OCI-LY3 (cell line): ENCODE data around the gene UBXN2A.
A peak's percentile ranks its signal among the peaks of the same experiment; 100 is the strongest.

ENCODE experiments used
- H2AFZ ChIP-seq: fragments of 200-600, 300-600 bp; shearing (Covaris generic); 2 replicates; pipeline ENCODE4 v1.6.0; 2014; ENCODE audit warnings: antibody characterized with exemption, low read depth, low read length
- H3K27ac ChIP-seq: fragments of 200-600, 300-600 bp; sonication (generic); 2 replicates; pipeline ENCODE4 v1.5.1; 2014; ENCODE audit warnings: mild to moderate bottlenecking, low read length, moderate library complexity, mixed read lengths
- H3K27me3 ChIP-seq: fragments of 200-600, 300-600 bp; sonication (generic); 2 replicates; pipeline ENCODE4 v1.6.1; 2014; ENCODE audit warnings: low read depth, low read length, mixed read lengths
- H3K36me3 ChIP-seq: fragments of 200-600, 300-600 bp; sonication (generic); replicated peaks from 2 replicates; pipeline ENCODE3; 2014; ENCODE audit warnings: low read depth, low read length, mixed read lengths
- H3K4me1 ChIP-seq: fragments of 300-600, 200-600 bp; sonication (generic); 2 replicates; pipeline ENCODE4 v1.6.1; 2014; ENCODE audit warnings: low read length, mixed read lengths
- H3K4me2 ChIP-seq: fragments of 200-600, 300-600 bp; sonication (generic); 2 replicates; pipeline ENCODE4 v1.6.1; 2014; ENCODE audit warnings: low read length, mixed read lengths
- H3K4me3 ChIP-seq: fragments of 300-600, 200-600 bp; sonication (generic); 2 replicates; pipeline ENCODE4 v1.5.1; 2014; ENCODE audit warnings: antibody characterized with exemption, mild to moderate bottlenecking, low read length, moderate library complexity
- H3K79me2 ChIP-seq: fragments of 300-600, 200-600 bp; shearing (Covaris generic); 2 replicates; pipeline ENCODE4 v1.6.1; 2014; ENCODE audit warnings: mild to moderate bottlenecking, low read length, mixed read lengths
- H3K9ac ChIP-seq: fragments of 300-600, 200-600 bp; shearing (Covaris generic); 2 replicates; pipeline ENCODE4 v1.6.0; 2014; ENCODE audit warnings: mild to moderate bottlenecking, low read length, moderate library complexity
- H3K9me3 ChIP-seq: fragments of 200-600, 300-600 bp; shearing (Covaris generic); 2 replicates; pipeline ENCODE4 v1.6.1; 2014; ENCODE audit warnings: low read length, mixed read lengths; ENCODE audit not compliant: insufficient read depth
- H4K20me1 ChIP-seq: fragments of 200-600, 300-600 bp; sonication (generic); 2 replicates; pipeline ENCODE4 v1.6.1; 2016; ENCODE audit warnings: low read length, mixed read lengths; ENCODE audit not compliant: insufficient read depth
- EZH2phosphoT487 ChIP-seq: fragments of 200-600 bp; shearing (Covaris generic); IDR thresholded peaks from 2 replicates; pipeline ENCODE4 v1.6.1; 2018; ENCODE audit warnings: antibody characterized with exemption, mixed run types, low read depth
- TF ChIP-seq, protein P1 (sequence below): fragments of 200-600, 300-600 bp; sonication (generic); IDR thresholded peaks from 2 replicates; pipeline ENCODE4 v1.5.1; 2014; ENCODE audit warnings: antibody characterized with exemption, low read length, low read depth

UBXN2A gene

DNA sequence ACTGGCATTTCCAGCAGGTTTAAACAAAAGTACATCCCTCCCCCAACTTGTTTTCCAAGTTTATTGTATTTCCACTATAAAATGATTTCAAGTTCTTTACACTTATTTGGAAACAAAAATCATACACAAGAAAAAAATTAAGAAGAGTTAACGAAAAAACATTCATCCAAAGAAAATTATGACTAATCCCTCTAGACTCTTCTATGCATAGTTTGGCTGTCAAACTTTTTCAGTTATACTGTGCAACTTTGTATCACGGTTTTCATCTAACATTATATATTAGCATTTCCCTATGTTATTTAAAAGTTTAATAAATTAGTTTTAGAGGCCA lies 106.3 kb downstream of the UBXN2A start:
- TF ChIP-seq, protein P1, sequence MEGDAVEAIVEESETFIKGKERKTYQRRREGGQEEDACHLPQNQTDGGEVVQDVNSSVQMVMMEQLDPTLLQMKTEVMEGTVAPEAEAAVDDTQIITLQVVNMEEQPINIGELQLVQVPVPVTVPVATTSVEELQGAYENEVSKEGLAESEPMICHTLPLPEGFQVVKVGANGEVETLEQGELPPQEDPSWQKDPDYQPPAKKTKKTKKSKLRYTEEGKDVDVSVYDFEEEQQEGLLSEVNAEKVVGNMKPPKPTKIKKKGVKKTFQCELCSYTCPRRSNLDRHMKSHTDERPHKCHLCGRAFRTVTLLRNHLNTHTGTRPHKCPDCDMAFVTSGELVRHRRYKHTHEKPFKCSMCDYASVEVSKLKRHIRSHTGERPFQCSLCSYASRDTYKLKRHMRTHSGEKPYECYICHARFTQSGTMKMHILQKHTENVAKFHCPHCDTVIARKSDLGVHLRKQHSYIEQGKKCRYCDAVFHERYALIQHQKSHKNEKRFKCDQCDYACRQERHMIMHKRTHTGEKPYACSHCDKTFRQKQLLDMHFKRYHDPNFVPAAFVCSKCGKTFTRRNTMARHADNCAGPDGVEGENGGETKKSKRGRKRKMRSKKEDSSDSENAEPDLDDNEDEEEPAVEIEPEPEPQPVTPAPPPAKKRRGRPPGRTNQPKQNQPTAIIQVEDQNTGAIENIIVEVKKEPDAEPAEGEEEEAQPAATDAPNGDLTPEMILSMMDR: no peak
- TF ChIP-seq EZH2phosphoT487: no peak
- Histone ChIP-seq H3K27ac (no peak overlapping the region), H3K9me3 (no peaks in the 10 kb centered on the region), H3K4me1 (peaks cover 16% of the 10 kb centered on the region), H2AFZ (no peak overlapping the region), H3K4me2 (peak overlapping the region; percentile 75), H3K9ac (peak overlapping the region; percentile 73), H3K79me2 (peaks cover 17% of the 10 kb centered on the region), H4K20me1 (no peaks in the 10 kb centered on the region), H3K27me3 (0 out of 2 replicates have a peak, but pooled peaks cover 6% of the 10 kb centered on the region), H3K36me3 (no peaks in the 10 kb centered on the region), H3K4me3 (peak overlapping the region; percentile 88)

DNA sequence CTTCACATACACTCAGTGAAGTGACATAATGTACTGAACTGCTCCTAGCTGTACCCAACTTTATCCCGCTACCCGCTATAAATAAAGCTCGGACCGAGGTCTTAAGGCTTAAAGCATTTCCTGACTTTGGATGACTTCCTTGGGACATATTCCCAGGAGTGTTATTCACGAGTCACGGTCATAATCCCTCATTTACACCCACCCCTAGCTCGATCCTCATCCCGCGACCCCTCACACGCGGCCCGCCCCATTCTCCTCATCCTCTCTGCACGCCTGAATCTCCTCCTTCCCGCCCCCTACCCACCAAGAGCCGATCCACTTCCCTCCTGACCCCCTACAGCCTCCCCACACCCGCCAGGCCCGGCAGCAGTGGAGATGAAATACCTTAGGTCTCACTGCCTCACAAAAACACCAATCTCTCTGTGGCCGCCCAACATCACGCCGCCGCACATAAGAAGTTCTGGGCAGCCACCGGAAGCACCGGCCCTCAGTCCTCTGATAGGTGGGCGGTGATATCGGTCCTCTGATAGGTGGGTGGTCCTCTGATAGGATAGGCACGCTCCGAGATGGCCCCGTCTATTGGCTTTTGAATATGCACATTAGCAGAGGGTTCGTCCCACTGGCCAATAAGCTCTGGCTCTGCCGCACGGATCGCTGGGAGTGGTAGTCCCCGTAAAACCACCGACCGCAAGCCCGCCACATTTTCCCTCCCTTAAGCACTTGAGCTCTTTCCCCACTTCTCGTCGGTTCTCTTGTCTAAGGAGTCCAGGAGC lies 106.9 kb downstream of the UBXN2A start, which contains the start of gene WDCP:
Gene WDCP, minus strand, starts transcription at position 462 of the 773 bp plus-strand sequence. CDS start 7,897 bp downstream, outside the sequence.
- Histone ChIP-seq H3K4me1 (peaks cover 16% of the 10 kb centered on the region), H3K9me3 (no peaks in the 10 kb centered on the region), H3K36me3 (no peaks in the 10 kb centered on the region), H3K9ac (peak within 1 kb of the TSS; percentile 73), H3K4me3 (peak within 1 kb of the TSS; percentile 88), H3K27me3 (0 out of 2 replicates have a peak, but pooled peaks cover 6% of the 10 kb centered on the region), H4K20me1 (no peaks in the 10 kb centered on the region), H3K79me2 (peaks cover 17% of the 10 kb centered on the region), H2AFZ (peak within 1 kb of the TSS; percentile 86), H3K4me2 (peak within 1 kb of the TSS; percentile 75), H3K27ac (no peak within 1 kb of the TSS)
- no peak for TF ChIP-seq EZH2phosphoT487
- TF ChIP-seq, protein P1: no peak

DNA sequence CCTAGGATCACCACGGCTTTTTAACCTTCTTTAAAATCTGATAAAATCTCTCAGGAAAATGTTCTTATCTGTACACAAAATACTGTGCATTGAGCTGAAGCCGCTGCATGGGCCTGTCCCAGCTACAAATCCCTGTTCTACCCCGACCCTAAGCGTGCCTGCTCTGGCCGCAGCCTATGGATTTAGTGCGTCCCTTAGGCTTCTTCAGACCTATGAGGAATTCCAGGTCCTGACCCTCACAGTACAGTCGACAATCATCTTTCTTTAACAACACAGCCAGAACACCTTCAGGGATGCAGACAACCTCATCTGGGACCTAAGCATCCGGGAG lies 107.4 kb downstream of the UBXN2A start:
- H3K27ac ChIP-seq: no peak overlapping the region
- H3K27me3 ChIP-seq: 0 out of 2 replicates have a peak, but pooled peaks cover 6% of the 10 kb centered on the region
- H3K79me2 ChIP-seq: peaks cover 17% of the 10 kb centered on the region
- no peaks in the 10 kb centered on the region for H3K36me3 ChIP-seq
- no peaks in the 10 kb centered on the region for H4K20me1 ChIP-seq
- TF ChIP-seq, protein P1: no peak
- no peak for TF ChIP-seq EZH2phosphoT487
- peak overlapping the region; percentile 68 for H3K4me2 ChIP-seq
- H3K9me3 ChIP-seq: no peaks in the 10 kb centered on the region
- peaks cover 16% of the 10 kb centered on the region for H3K4me1 ChIP-seq
- H2AFZ ChIP-seq: peak overlapping the region; percentile 76
- H3K4me3 ChIP-seq: peak overlapping the region; percentile 62
- H3K9ac ChIP-seq: peak overlapping the region; percentile 36

DNA sequence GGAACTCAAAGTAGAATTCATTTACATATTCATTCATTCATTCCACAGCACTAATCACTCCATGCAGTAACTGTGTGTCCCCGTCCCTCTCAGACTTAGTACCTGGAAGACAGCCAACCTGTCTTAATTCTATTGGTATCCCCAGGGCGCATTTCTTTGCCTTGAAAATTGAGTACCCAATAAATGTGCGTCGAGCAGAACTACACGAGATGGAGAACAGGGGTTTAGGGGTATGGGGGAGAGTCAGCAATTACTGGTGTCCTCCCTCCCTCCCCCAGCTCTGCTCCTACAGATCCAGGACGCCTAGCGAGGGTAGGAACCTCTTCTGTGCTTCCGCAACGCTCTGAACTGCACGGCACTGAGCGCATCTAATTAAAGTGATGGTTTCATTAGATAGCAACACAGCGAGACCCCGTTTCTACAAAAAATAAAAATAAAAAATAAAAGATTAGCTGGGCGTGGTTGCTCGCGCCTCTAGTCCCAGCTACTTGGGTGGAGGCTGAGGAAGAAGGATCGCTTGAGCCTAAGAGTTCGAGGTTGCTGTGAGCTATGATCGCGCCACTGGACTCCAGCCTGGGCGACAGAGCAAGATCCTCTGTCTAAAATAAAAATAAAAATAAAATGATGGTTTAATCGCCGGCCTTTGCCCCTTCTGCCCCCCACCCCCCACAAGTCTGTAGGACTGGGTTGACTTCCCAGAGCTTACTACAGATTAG lies 108.7 kb downstream of the UBXN2A start:
- H3K36me3 ChIP-seq: no peaks in the 10 kb centered on the region
- TF ChIP-seq, protein P1: no peak
- TF ChIP-seq EZH2phosphoT487: no peak
- H3K4me3 ChIP-seq: peak overlapping the region; percentile 74
- peak overlapping the region; percentile 20 for H2AFZ ChIP-seq
- H3K9me3 ChIP-seq: no peaks in the 10 kb centered on the region
- peaks cover 17% of the 10 kb centered on the region for H3K79me2 ChIP-seq
- no peaks in the 10 kb centered on the region for H4K20me1 ChIP-seq
- 0 out of 2 replicates have a peak, but pooled peaks cover 6% of the 10 kb centered on the region for H3K27me3 ChIP-seq
- peaks cover 16% of the 10 kb centered on the region for H3K4me1 ChIP-seq
- no peak overlapping the region for H3K27ac ChIP-seq
- H3K4me2 ChIP-seq: peak overlapping the region; percentile 84
- H3K9ac ChIP-seq: peak overlapping the region; percentile 34
